Measurements from ENCODE around the gene ZBTB43.
"Not testable (repeated sequence)": the region's sequence is repeated elsewhere in the genome, so short reads cannot be mapped to it uniquely, and the experiment has no call there.

Gene ZBTB43

DNA sequence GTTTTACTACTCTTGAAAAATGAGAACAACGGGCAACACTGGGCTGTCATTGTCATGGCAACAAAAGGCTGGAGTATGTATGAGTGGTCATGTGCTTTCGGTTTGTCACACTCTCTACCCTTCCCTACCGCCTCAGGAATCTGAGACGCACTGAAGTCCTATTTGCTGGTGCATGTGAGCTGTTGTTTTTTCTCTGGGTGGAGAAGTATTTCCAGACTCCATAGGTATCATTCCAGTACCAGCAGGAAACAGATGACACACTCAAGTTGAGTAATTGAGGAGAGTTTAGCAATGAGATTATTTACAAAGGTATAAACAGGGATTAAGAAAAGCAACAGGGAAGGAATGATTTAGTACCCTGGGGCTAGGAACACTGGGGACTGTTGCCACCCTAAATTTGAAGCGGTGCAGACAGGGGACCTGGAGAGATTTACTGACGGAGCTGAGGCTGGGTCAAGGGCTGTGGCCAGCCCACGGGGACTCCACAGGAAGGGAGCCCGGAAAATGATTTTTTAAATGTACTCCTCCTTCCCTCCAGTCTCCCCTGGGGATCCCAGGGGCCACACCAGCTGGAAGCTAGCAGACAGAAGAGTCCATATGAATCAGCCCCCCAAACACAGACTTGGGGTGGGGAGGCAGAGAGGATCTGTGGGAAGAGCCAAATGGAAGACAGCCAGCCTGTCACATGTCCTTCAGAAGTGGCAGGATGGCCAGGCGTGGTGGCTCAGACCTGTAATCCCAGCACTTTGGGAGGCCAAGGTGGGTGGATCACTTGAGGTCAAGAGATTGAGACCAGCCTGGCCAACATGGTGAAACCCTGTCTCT, 13.2 kb upstream of the ZBTB43 start:
- no peak for FAIRE-seq

- no peak for FAIRE-seq
Observed at GRCh38 chr9:126793686-126794417, 11.0 kb upstream of the ZBTB43 start.

- no peak for FAIRE-seq
Observed at GRCh38 chr9:126794441-126794840, 10.4 kb upstream of the ZBTB43 start.

DNA sequence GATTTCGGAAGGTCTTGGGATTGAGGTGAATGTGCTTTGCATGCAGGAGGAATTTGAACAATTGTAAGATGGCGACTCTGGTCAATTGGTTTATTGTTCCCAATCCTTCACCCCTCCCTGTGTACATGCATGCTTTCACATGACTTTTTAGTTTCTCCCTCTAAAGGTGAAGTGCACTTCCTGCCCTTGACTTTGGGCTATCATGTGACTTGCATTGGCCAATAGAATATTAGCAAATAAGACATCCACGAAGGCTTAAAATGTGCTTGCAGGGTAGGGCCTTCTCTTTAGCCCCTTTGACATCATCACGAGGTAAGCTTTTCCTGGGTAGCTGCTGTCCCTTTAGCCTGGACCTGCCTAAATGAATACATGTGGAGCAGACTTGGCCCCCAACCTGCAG, 8.1 kb upstream of the ZBTB43 start:
- no peak for FAIRE-seq

GRCh38 chr9:126797903-126798302, 6.9 kb upstream of the ZBTB43 start:
- FAIRE-seq: no peak

DNA sequence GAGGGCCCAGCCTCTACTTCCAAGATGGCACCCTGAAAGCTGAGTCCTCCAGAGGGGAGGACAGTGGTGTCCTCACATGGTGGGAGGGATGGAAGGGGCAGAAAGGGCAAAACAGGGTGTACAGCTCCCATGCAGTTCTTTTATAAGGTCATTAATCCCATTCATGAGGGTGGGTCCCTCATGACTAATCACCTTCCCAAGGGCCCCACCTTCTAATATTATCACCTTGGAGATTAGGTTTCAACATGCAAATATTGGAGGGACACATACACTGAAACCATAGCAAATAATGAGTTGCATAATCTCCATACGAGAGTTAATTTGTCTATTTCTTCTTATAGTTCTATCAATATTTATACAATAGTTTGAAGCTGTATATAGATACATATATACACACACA, 5.8 kb upstream of the ZBTB43 start:
- FAIRE-seq: no peak

GRCh38 chr9:126802318-126803059, 2.4 kb upstream of the ZBTB43 start:
- FAIRE-seq: no peak

DNA sequence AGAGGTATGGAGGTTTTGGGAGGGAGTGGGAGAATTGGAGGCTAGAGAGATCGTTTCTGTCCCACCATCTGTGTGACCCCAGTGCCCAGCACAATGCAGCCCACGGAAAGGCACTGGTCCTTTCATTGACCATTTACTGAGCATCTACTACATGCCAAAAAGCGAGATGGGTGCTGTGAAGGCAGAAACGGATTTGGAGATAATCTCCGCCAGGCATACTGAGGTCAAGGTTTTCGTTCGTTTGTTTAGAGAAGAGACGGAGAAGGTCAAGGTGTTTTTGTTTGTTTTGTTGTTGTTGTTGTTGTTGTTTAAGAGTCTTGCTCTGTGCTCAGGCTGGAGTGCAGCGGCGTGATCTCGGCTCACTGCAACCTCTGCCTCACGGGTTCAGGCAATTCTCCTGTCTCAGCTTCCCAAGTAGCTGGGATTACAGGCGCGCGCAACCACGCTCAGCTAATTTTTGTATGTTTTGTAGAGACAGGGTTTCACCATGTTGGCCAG, 593 bp upstream of the ZBTB43 start:
- FAIRE-seq: no peak

DNA sequence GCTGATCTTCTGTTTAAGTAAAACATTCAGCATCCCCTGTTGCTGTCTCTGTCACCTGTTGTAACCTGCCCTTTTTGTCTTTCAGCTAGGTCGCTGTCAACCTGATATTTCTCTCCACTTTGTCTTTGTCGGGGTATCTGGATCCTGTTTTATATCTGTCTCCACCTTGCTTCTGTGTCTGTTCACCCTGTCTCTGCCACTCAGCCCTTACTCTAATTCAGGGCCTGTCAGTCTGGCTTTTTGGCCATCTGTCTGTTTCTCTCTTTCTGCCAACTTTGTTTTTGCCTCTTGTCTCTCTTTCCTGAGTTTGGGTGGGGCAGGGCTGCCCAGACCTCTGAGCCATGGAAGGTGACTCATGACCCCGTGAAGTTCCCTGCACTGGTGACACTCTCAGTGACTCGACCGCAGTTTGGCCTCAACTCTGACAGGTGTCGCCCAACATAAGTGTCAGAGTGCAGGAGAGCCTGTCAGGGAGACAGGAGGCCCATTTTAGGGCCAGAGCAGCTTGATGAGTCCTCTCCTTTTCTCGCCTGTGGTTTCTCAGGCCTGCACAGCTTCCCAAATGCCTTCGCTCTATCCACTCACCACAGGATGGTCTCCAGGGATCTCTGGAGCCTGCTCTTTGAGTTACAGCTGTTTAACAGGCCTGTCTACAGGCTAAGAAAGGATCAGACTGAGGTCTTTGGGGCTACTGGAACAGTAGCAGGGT, 868 bp downstream of the ZBTB43 start:
- no peak for FAIRE-seq

DNA sequence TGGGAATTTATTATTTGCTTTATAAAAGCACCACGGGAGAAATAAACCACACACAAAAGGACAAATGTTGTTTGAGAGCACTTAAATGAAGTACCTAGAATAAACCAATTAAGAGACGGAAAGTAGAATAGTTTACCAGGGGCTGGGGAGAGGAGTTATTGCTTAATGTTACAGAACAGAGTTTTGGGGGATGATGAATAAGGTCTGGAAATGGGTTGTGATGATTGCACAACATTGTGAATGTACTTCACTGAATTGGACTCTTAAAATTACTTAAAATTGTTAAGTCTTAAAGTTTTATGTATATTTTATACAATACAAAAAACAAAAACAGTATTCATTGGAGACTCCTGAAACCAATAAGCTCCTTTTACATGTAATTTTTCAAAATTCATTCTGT, 1.5 kb downstream of the ZBTB43 start:
- FAIRE-seq: no peak

- no peak for FAIRE-seq
Observed at GRCh38 chr9:126809068-126809467, 4.2 kb downstream of the ZBTB43 start.

GRCh38 chr9:126810221-126810620, 5.4 kb downstream of the ZBTB43 start:
- not testable (repeated sequence) for FAIRE-seq

DNA sequence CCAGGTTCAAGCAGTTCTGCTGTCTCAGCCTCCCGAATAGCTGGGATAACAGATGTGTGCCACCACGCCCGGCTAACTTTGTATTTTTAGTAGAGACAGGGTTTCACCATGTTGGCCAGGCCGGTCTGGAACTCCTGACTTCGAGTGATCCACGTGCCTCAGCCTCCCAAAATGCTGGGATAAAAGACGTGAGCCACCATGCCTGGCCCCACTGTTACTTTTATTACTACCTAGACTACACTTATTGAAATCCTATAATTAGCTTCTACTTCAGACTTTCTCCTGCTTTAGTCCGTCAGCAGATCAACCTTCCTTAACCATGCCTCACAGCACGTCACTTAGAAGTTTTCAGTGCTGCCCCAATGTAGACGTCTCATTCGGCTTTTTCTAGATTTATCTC, 8.2 kb downstream of the ZBTB43 start:
- FAIRE-seq: no peak

DNA sequence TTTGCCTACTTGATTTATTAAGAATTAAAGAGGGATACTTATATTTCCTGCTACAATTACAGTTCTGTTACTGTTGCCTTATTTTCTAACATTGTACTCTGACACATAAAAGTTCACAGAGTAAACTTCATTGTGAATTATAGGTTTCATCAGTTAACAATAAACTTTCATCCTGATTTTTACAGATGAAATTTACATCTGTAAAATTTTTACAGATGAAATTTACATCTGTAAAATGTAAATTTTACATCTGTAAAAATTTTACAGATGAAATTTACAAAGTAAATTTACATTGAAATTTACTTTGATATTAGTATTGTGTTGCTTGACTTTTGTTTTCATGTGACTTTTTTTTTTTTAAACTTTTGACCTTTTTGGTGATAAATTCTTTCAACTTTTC, 9.3 kb downstream of the ZBTB43 start:
- FAIRE-seq: no peak

- not testable (repeated sequence) for FAIRE-seq
Observed at GRCh38 chr9:126817615-126818014, 12.8 kb downstream of the ZBTB43 start.

GRCh38 chr9:126818482-126818881, 13.6 kb downstream of the ZBTB43 start:
- no peak for FAIRE-seq

DNA sequence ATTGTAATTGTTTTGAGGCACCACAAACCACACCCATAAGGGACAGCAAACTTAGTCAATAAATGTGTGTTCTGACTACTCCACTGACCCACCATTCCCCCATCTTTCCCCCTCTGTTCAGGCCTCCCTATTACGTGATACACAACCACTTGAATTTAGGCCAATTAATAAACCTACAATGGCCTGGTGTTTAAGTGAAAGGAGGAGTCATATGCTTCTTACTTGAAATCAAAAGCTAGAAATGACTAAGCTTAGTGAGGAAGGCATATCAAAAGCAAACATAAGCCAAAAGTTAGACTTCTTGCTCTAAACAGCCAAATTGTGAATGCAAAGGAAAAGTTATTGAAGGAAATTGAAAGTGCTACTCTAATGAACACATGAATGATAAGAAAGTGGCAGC, 14.6 kb downstream of the ZBTB43 start:
- no peak for FAIRE-seq

DNA sequence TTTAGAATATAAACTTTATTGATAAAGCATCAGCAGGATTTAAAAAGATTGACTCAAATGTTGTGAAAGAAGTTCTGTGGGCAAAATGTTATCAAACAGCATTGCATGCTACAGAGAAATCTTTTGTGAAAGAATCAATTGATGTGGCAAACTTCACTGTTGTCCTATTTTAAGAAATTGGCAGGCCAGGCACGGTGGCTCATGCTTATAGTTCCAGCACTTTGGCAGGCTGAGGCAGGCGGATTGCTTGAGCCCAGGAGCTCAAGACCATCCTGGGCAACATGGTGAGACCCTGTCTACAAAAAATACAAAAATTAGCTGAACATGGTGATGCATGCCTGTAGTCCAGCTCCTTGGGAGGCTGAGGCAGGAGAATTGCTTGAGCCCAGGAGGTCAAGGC, 17.4 kb downstream of the ZBTB43 start:
- FAIRE-seq: no peak

DNA sequence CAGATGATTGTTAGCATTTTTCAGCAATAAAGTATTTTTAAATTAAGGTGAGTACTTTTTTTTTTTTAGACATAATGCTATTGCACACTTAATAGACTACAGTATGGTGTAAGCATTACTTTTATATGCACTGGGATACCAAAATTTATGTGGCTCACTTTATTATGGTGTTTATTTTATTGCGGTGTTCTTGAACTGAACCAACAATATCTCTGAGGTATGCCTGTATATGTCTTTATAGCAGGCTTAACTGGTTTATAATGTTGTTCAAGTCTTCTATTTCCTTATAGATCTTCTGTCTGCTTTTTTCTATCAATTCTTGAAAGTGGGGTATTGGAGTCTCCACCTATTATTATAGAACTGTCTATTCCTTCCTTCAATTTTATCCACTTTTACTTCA, 18.0 kb downstream of the ZBTB43 start:
- FAIRE-seq: no peak

DNA sequence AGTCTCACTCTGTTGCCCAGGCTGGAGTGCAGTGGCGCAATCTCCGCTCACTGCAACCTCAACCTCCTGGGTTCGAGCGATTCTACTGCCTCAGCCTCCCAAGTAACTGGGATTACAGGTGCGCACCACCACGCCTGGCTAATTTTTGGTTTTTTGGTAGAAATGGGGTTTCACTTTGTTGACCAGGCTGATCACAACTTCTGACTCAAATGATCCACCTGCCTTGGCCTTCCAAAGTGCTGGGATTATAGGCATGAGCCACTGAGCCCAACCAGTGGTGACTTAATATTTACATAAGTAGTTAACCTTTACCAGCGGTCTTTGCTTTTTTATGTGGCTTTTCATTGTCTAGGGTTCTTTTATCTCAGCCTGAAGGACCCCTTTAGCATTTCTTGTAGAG, 19.2 kb downstream of the ZBTB43 start:
- FAIRE-seq: not testable (repeated sequence)

- no peak for FAIRE-seq
Observed at GRCh38 chr9:126827227-126827626, 22.4 kb downstream of the ZBTB43 start.

- FAIRE-seq: no peak
Observed at GRCh38 chr9:126829035-126829434, 24.2 kb downstream of the ZBTB43 start.

- FAIRE-seq: no peak
Observed at GRCh38 chr9:126830827-126831226, 26.0 kb downstream of the ZBTB43 start.

All from colon (tissue), 2 donors.